DLD1 (cell line): Measurements from ENCODE around the gene CACNA2D3.

Experiments used
- in situ Hi-C: cut with HindIII; loops from 2 replicates; pipeline ENCODE4 v1.10.0; 2017; ENCODE audit warnings: low sequenced_read_pairs

Gene CACNA2D3

DNA sequence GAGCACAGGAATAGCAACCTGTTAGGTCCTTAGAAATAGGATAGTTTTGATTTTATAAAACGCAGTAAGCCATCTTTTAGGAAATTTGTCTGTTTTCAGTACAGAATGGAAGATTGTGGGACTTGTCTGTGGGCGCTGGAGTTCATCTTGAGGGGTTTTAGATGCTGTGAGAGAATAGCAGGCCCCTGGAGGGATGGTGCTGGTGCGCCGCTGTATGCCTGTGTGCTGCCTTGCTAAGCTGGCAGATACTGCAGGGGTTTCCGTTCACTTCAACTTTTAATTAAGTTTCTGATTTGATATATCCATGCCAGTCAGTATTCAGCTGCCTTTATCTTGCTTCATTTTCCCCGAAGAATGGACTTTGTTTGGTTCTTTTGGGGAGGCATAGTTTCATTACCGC lies 4.2 kb downstream of the CACNA2D3 start:
- in situ Hi-C loops: no loop called here

GRCh38 chr3:54127499-54128056 lies 5.2 kb downstream of the CACNA2D3 start:
- in situ Hi-C loops: no loop called here

DNA sequence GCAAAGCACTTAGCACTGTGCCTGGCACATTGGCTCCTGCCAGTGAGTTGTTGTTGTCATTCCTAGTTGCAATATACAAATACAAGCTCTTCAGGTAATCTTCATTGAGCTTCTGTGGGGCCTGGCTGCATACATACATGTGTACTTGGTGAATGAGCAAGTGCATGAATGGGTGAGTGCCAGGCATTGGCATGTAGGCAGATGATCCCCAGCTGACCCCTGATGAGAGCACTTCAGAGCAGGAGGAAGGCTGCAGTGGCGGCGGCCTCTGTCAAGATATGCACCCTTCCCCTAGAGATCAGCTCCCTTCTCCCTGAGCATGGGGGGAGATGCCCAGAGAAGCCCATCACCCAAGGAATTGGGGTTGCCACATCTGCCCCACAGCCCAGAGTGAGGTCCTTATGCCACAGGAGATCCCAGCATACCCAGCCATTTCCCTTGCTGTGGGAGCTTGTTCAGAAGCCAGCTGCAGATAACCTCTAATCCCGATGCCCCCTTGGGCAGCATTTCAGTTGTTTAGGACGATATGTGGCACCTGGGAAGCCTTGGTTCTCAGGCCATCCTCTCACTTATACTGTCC lies 8.8 kb downstream of the CACNA2D3 start:
- in situ Hi-C loops: no loop called here

GRCh38 chr3:54131890-54132289 lies 9.5 kb downstream of the CACNA2D3 start:
- in situ Hi-C loops: no loop called here

DNA sequence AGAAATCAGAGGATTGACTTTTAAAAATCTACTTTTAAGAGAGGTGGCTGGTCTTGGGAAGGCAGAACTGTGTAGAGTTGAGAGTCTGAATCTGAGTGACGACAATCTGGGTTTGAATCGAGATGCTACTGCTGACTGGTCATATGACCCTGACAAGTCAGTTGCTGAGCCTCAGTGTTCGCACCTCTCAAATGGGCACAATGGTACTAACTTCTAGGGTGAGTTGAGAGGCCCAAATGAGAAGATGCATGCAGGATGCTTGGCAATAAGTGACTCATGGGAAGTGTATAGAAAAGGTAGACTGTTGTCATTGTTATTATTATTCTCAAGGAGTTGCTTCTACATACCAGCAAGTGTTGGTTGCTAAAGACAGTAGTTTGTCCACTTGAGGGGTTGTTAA lies 10.3 kb downstream of the CACNA2D3 start:
- in situ Hi-C loops: no loop called here

DNA sequence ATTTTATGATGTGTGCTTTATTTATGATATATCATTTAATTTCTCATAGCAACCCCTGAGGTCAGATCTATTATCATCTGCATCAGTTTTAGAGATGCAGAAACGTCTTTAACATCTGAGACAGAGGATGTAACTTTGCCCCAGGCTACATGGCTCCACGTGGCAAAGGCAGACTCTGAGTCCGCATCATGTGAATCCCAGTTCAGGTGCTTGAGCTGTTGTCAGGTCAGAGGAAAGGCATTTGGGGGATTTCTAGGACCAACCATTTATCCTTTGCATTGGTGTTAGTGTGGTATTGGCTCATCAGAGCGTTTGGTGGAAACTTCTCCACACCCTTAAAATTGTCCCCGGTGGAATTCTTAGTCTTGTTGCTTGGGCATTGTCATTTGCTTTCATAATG lies 10.8 kb downstream of the CACNA2D3 start:
- in situ Hi-C loops: no loop called here

- in situ Hi-C loops: no loop called here
Observed at GRCh38 chr3:54134155-54134554, 11.8 kb downstream of the CACNA2D3 start.

DNA sequence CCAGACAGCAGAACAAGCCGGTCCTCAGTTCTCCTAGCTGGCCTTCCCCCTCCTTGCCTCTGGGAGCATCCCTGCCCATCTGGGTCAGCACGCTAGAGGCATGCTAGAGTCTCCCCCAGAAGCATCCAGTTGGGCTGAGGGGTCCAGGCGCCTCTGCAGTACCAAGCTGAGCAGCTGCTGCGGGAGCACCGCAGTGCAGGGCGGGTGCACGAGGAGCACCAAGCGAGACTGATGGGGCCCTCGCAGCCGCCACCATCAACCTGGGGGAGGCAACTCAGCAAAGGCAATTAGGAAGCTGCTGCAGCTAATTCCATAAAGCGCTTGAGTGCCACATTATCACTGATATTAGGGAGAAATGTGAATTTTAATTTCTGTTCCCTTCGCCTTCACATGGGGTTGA lies 12.4 kb downstream of the CACNA2D3 start:
- in situ Hi-C loops: no loop called here

- in situ Hi-C loops: no loop called here
Observed at GRCh38 chr3:54137311-54137710, 15.0 kb downstream of the CACNA2D3 start.

GRCh38 chr3:54138937-54139547 lies 16.7 kb downstream of the CACNA2D3 start:
- in situ Hi-C loops: no loop called here

- in situ Hi-C loops: no loop called here
Observed at GRCh38 chr3:54139630-54140029, 17.3 kb downstream of the CACNA2D3 start.

- in situ Hi-C loops: no loop called here
Observed at GRCh38 chr3:54144284-54144683, 21.9 kb downstream of the CACNA2D3 start.

DNA sequence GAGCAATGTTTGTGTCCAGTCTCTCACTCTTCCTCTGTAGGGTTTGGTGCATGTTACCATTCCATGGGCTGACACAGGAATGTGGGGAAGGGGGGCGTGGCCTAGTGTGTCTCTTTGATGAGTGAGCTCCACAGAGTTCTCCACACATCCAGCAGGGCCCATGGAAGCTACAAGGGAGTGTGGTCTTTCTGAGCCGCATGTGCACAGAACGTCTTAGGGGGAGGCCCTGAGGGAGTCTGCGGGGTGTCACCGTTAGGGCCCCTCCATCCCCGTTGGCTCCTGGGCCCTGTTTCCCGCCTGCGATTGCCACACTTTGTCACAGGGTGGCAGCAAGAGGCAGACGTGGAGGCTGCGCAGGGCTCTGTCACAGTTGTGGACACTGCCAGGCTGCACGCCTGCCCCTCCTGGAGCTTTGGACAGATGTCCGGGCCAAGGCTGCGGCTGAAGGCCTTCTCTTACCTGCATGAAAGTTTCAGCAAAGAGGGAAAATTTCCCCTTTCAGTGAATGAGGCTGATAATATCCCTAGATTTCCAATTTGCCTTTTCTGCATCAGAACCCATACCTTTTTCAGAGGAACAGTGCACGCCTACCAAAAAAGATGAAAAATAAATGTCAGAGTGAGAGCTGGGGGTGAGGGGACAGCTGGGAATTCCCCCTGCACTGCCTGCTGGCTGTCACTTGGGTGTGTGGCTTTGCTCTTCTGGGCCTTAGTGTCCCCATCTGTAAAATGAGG lies 24.3 kb downstream of the CACNA2D3 start:
- in situ Hi-C loops: no loop called here

- in situ Hi-C loops: no loop called here
Observed at GRCh38 chr3:54150864-54151467, 28.6 kb downstream of the CACNA2D3 start.

GRCh38 chr3:54153477-54153876 lies 31.1 kb downstream of the CACNA2D3 start:
- in situ Hi-C loops: no loop called here

- in situ Hi-C loops: no loop called here
Observed at GRCh38 chr3:54157860-54158259, 35.5 kb downstream of the CACNA2D3 start.

DNA sequence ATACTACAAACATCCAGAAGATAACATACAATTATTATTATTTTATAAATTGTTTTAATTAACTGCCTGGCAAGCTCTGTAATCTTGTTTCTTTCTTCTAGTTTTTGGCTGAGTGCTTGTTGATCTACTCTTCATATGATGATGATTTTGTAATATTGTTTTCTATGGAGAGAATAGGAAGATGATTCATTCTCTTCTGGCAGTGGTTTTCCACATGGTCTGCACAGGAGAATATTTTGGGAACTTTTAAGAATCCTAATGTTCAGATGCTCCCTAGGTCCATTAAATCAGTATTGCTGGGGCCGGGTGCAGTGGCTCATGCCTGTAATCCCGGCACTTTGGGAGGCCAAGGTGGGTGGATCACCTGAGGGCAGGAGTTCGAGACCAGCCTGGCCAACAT lies 37.6 kb downstream of the CACNA2D3 start:
- in situ Hi-C loops: no loop called here

GRCh38 chr3:54163441-54163840 lies 41.1 kb downstream of the CACNA2D3 start:
- in situ Hi-C loops: no loop called here

DNA sequence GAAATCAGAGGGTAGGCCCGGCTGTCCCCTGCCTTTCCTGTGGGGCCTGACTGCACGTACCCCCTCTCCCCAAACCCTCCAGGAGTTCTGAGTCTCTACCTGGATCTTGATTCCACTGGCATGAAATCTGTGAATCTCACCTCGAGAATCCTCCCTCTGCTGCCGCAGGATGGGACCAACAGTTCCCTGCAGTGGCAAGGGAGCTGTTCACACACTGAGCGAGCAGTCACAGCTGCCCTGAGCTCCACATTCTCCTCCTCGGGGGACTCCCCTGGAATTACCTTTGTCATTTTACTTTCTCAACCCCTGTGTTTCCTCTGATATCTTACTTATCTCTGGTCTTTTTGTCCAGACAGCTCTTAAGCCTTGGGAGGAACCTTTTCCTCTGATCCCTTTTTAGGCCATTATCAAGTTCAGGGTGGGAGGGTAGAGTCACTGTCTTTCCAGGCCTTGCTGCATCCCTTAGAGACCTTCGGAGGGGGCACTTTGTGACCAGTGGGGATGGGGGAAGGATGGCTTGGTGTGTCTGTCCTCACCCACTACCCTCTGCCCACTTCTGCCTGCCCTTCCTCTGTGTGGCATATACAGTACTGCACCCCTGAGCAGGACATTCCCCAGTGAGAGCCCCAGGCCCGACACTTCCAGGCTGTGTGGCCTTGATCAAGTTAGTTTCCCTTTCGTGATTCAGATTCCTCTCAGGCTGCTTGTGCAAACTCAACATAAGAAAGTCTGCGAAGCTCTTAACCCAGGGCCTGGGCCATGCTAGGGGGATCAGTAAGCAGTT lies 42.0 kb downstream of the CACNA2D3 start:
- in situ Hi-C loops: no loop called here

DNA sequence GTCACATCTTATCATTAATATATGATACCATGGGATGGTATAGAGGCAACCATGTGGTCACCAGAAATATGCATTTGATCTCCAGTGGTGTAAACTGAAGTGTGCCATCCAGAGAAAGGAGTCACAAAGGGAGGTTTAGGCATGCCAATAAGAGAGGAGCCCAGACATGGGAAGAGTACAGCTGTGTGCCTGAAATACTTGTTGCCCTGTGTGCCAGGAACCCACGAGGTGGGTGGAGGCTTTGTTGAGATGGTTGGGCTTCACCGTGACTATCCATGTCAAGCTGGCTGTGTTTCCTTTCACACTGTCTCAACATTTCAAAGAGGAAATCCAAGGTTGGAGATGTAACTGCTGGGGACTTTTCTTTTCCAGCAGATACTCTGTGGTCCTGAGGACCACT lies 43.5 kb downstream of the CACNA2D3 start:
- in situ Hi-C loops: no loop called here

GRCh38 chr3:54167999-54168398 lies 45.6 kb downstream of the CACNA2D3 start:
- in situ Hi-C loops: no loop called here
